ENCODE results near the gene ASNSD1. TPM values are rescaled to one million over a fixed set of nuclear protein-coding genes. Genes with fewer than 3 reads are reported as not detected.
A peak's percentile ranks its signal among the peaks of the same experiment; 100 is the strongest.

The ASNSD1 gene
- total and polyA plus RNA-seq, 5 donors from 2014 or later = 46.3 to 84.5 (median 56.8) TPM

- Histone ChIP-seq H3K36me3 (ENCODE audit: control insufficient read depth, insufficient read depth, low read length) (no peaks in the 10 kb centered on the region), H3K4me3 (ENCODE audit: low read depth, low read length) (no peak overlapping the region), H3K4me1 (ENCODE audit: control insufficient read depth, insufficient read depth, low read length, poor library complexity, severe bottlenecking) (no peaks in the 10 kb centered on the region), H3K27ac (ENCODE audit: insufficient read depth, low read length, poor library complexity, severe bottlenecking) (no peak overlapping the region), H3K9me3 (ENCODE audit: control insufficient read depth in 2 of 2, low read length in 2 of 2) (no peaks in the 10 kb centered on the region), H3K27me3 (ENCODE audit: control insufficient read depth, insufficient read depth, low read length) (no peaks in the 10 kb centered on the region)
- ATAC-seq (ENCODE audit: low read depth in 2 of 2) (no peak), DNase-seq (no peak)
- Mint-ChIP-seq H3K27me3 (no peaks in the 10 kb centered on the region), H3K4me1 (peaks cover 0 to 4% (median 0%) of the 10 kb centered on the region in 4 donors), H3K9me3 (no peaks in the 10 kb centered on the region), H3K4me3 (no peak overlapping the region), H3K27ac (no peak overlapping the region), H3K36me3 (no peaks in the 10 kb centered on the region)
Observed at GRCh38 chr2:189635353-189635752, 25.9 kb upstream of the ASNSD1 start.

DNA sequence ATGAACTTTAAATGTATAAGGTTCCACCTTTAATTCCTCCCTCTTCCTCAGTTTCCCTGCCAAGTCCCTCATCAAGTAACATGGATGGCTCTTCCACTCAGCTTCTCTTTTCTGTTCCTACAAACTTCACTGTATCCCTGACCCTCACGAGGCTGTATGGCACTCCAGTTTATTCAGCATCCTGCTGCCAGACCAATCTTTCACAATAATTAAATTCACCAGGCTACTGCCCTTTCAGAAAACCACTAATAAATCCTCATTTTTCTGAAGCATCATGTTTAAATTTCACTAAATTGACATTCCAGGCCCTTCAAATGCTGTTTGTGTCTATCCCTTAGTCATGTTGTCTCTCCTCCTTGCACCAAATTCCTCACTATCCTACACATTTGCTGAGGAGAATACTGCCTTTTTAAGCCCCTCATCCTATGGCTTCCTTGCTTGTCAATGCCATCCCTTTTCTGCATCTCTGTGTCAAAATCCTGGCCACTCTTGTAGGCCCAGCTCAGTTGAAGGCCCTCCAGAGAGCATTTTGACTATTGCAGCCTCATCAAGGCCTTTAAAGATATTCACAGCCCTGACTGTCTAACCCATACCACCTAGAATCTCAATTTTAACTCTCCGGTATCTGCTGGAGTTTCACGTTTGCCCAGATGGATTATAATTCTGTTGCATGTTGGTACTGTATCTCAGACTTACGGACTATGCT is 22.8 kb upstream of the ASNSD1 start:
- Histone ChIP-seq H3K4me3 (ENCODE audit: low read depth, low read length) (no peak overlapping the region), H3K27ac (ENCODE audit: insufficient read depth, low read length, poor library complexity, severe bottlenecking) (no peak overlapping the region), H3K9me3 (ENCODE audit: control insufficient read depth in 2 of 2, low read length in 2 of 2) (no peaks in the 10 kb centered on the region), H3K27me3 (ENCODE audit: control insufficient read depth, insufficient read depth, low read length) (no peaks in the 10 kb centered on the region), H3K36me3 (ENCODE audit: control insufficient read depth, insufficient read depth, low read length) (no peaks in the 10 kb centered on the region), H3K4me1 (ENCODE audit: control insufficient read depth, insufficient read depth, low read length, poor library complexity, severe bottlenecking) (no peaks in the 10 kb centered on the region)
- peaks cover 4% of the 10 kb centered on the region for H3K36me3 Mint-ChIP-seq
- H3K4me1 Mint-ChIP-seq = peaks cover 0 to 2% (median 0%) of the 10 kb centered on the region in 4 donors
- ATAC-seq (ENCODE audit: low read depth in 2 of 2) (no peak), DNase-seq (no peak)
- H3K4me3 Mint-ChIP-seq = no peak overlapping the region
- no peak overlapping the region for H3K27ac Mint-ChIP-seq
- peaks cover 0 to 2% (median 0%) of the 10 kb centered on the region in 7 donors for H3K9me3 Mint-ChIP-seq
- no peaks in the 10 kb centered on the region for H3K27me3 Mint-ChIP-seq

DNA sequence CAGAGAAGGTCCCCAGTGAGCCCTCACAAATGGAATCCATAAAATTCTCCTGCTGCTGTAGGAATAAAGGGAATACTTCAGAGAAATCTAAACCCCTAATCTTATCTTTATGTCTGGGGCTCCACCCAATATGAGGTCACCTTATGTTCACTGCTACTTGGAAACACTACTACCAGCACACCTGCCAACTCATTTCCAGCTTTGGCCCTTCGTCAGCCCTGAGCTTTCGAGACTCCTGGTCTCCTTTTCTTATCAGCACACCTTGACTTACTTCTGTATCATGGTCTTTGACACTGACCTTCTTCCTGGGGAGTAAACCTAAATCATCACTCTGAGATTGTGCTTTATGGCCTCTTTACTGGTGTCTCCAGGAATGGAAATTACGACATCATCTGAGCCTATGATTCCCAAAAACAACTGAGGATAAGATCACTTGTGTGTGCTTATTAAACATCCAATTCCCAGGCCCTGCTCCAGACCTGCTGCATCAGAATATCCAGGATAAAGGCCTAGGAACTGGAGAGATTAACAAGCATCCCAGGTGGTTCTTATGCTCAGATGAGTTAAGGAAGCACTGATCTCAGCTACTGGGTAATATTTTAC is 22.2 kb upstream of the ASNSD1 start:
- no peak for DNase-seq
- Histone ChIP-seq H3K4me3 (ENCODE audit: low read depth, low read length) (no peak overlapping the region), H3K36me3 (ENCODE audit: control insufficient read depth, insufficient read depth, low read length) (no peaks in the 10 kb centered on the region), H3K27ac (ENCODE audit: insufficient read depth, low read length, poor library complexity, severe bottlenecking) (no peak overlapping the region), H3K9me3 (ENCODE audit: control insufficient read depth in 2 of 2, low read length in 2 of 2) (no peaks in the 10 kb centered on the region), H3K4me1 (ENCODE audit: control insufficient read depth, insufficient read depth, low read length, poor library complexity, severe bottlenecking) (no peaks in the 10 kb centered on the region), H3K27me3 (ENCODE audit: control insufficient read depth, insufficient read depth, low read length) (no peaks in the 10 kb centered on the region)
- Mint-ChIP-seq H3K36me3 (peaks cover 4% of the 10 kb centered on the region), H3K4me1 (peaks cover 0 to 2% (median 0%) of the 10 kb centered on the region in 4 donors), H3K4me3 (no peak overlapping the region), H3K27ac (no peak overlapping the region), H3K27me3 (no peaks in the 10 kb centered on the region), H3K9me3 (peaks cover 0 to 2% (median 0%) of the 10 kb centered on the region in 7 donors)
- ATAC-seq (ENCODE audit: low read depth in 2 of 2) = no peak

GRCh38 chr2:189641002-189641401 is 20.3 kb upstream of the ASNSD1 start:
- no peak for ATAC-seq (ENCODE audit: low read depth in 2 of 2)
- Histone ChIP-seq H3K9me3 (ENCODE audit: control insufficient read depth in 2 of 2, low read length in 2 of 2) (no peaks in the 10 kb centered on the region), H3K4me3 (ENCODE audit: low read depth, low read length) (no peak overlapping the region), H3K27me3 (ENCODE audit: control insufficient read depth, insufficient read depth, low read length) (no peaks in the 10 kb centered on the region), H3K36me3 (ENCODE audit: control insufficient read depth, insufficient read depth, low read length) (no peaks in the 10 kb centered on the region), H3K27ac (ENCODE audit: insufficient read depth, low read length, poor library complexity, severe bottlenecking) (no peak overlapping the region), H3K4me1 (ENCODE audit: control insufficient read depth, insufficient read depth, low read length, poor library complexity, severe bottlenecking) (no peaks in the 10 kb centered on the region)
- H3K27ac Mint-ChIP-seq = peak overlapping the region in 1 of 3 donors; percentile 70
- DNase-seq = no peak
- peaks cover 4% of the 10 kb centered on the region for H3K36me3 Mint-ChIP-seq
- peaks cover 0 to 2% (median 0%) of the 10 kb centered on the region in 4 donors for H3K4me1 Mint-ChIP-seq
- no peaks in the 10 kb centered on the region for H3K27me3 Mint-ChIP-seq
- H3K4me3 Mint-ChIP-seq = no peak overlapping the region
- H3K9me3 Mint-ChIP-seq = peaks cover 0 to 2% (median 0%) of the 10 kb centered on the region in 7 donors

- peaks cover 4% of the 10 kb centered on the region for H3K36me3 Mint-ChIP-seq
- no peaks in the 10 kb centered on the region for H3K9me3 ChIP-seq (ENCODE audit: control insufficient read depth in 2 of 2, low read length in 2 of 2)
Observed at GRCh38 chr2:189641590-189641989, 19.7 kb upstream of the ASNSD1 start.

GRCh38 chr2:189646521-189646920 is 14.7 kb upstream of the ASNSD1 start:
- DNase-seq (no peak), ATAC-seq (ENCODE audit: low read depth in 2 of 2) (no peak)
- Mint-ChIP-seq H3K27me3 (no peaks in the 10 kb centered on the region), H3K4me1 (peaks cover 0 to 6% (median 0%) of the 10 kb centered on the region in 4 donors), H3K9me3 (peaks cover 0 to 5% (median 2%) of the 10 kb centered on the region in 7 donors), H3K4me3 (no peak overlapping the region), H3K36me3 (peaks cover 2% of the 10 kb centered on the region), H3K27ac (no peak overlapping the region)
- Histone ChIP-seq H3K27me3 (ENCODE audit: control insufficient read depth, insufficient read depth, low read length) (no peaks in the 10 kb centered on the region), H3K27ac (ENCODE audit: insufficient read depth, low read length, poor library complexity, severe bottlenecking) (no peak overlapping the region), H3K9me3 (ENCODE audit: control insufficient read depth in 2 of 2, low read length in 2 of 2) (no peaks in the 10 kb centered on the region), H3K4me3 (ENCODE audit: low read depth, low read length) (no peak overlapping the region), H3K4me1 (ENCODE audit: control insufficient read depth, insufficient read depth, low read length, poor library complexity, severe bottlenecking) (no peaks in the 10 kb centered on the region), H3K36me3 (ENCODE audit: control insufficient read depth, insufficient read depth, low read length) (no peaks in the 10 kb centered on the region)

More at GRCh38 chr2:189641590-189641989, 19.7 kb upstream of the ASNSD1 start:
- no peak for DNase-seq
- H3K36me3 ChIP-seq (ENCODE audit: control insufficient read depth, insufficient read depth, low read length) = no peaks in the 10 kb centered on the region
- no peak overlapping the region for H3K27ac ChIP-seq (ENCODE audit: insufficient read depth, low read length, poor library complexity, severe bottlenecking)
- Mint-ChIP-seq H3K27me3 (no peaks in the 10 kb centered on the region), H3K27ac (no peak overlapping the region), H3K4me3 (no peak overlapping the region), H3K4me1 (peaks cover 0 to 2% (median 0%) of the 10 kb centered on the region in 4 donors), H3K9me3 (peaks cover 0 to 2% (median 0%) of the 10 kb centered on the region in 7 donors)
- no peaks in the 10 kb centered on the region for H3K27me3 ChIP-seq (ENCODE audit: control insufficient read depth, insufficient read depth, low read length)
- no peaks in the 10 kb centered on the region for H3K4me1 ChIP-seq (ENCODE audit: control insufficient read depth, insufficient read depth, low read length, poor library complexity, severe bottlenecking)
- no peak for ATAC-seq (ENCODE audit: low read depth in 2 of 2)
- H3K4me3 ChIP-seq (ENCODE audit: low read depth, low read length) = no peak overlapping the region

DNA sequence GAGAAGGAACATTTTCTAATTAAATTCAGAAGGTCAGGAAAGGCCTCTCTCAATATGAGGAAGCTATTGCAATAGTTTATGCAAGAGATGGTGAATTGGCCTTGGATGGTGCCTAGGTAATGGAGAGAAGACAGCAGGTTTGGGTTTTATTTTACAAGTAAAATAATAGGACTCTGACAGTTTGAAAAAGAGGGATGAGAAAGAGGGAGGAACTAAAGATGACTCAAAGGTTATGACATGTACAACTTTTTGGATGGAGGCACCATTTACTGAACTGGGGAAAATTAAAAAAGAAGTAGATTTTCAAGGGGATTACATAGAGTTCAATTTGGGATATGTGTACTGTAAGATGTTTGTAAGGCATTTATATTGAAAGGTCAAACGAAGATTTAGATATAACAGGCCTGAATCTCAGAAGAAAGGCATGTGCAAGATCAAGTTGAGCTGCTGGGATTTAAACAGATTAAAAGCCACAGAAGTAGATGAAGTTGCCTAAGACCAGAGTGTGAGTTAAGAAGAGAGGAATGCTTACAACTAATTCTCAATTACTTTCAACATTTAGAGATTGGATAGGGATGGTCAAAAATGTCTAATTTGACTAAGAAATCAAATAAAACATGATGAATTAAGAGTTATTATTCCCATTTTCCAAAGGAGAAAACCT is 12.3 kb upstream of the ASNSD1 start:
- Mint-ChIP-seq H3K27me3 (no peaks in the 10 kb centered on the region), H3K4me3 (no peak overlapping the region), H3K9me3 (peaks cover 0 to 6% (median 0%) of the 10 kb centered on the region in 7 donors), H3K27ac (no peak overlapping the region), H3K4me1 (peaks cover 0 to 6% (median 0%) of the 10 kb centered on the region in 4 donors), H3K36me3 (peaks cover 4% of the 10 kb centered on the region)
- H3K4me3 ChIP-seq (ENCODE audit: low read depth, low read length) = no peak overlapping the region
- no peak for ATAC-seq (ENCODE audit: low read depth in 2 of 2)
- H3K4me1 ChIP-seq (ENCODE audit: control insufficient read depth, insufficient read depth, low read length, poor library complexity, severe bottlenecking) = no peaks in the 10 kb centered on the region
- H3K27ac ChIP-seq (ENCODE audit: insufficient read depth, low read length, poor library complexity, severe bottlenecking) = no peak overlapping the region
- DNase-seq = no peak
- H3K9me3 ChIP-seq (ENCODE audit: control insufficient read depth in 2 of 2, low read length in 2 of 2) = no peaks in the 10 kb centered on the region
- H3K36me3 ChIP-seq (ENCODE audit: control insufficient read depth, insufficient read depth, low read length) = no peaks in the 10 kb centered on the region
- no peaks in the 10 kb centered on the region for H3K27me3 ChIP-seq (ENCODE audit: control insufficient read depth, insufficient read depth, low read length)
